Vagina (tissue), 2 donors: ENCODE measurements around the gene ADAMTSL1. TPM values are rescaled to one million over a fixed set of nuclear protein-coding genes. Genes with fewer than 3 reads are reported as not detected.

Source experiments
- DNase-seq, 2 donors: peaks; one replicate each; pipeline ENCODE4 v3.0.0-alpha.2; 2017; ENCODE audit errors: extremely low spot score in 2 of 2
- H3K27ac ChIP-seq: fragments of 200-600 bp; sonication (generic); one replicate; pipeline ENCODE4 v1.5.1; 2019
- H3K27me3 ChIP-seq: fragments of 200-600 bp; sonication (generic); one replicate; pipeline ENCODE4 v1.5.1; 2019
- H3K36me3 ChIP-seq, 2 donors: fragments of 200-600 bp; sonication (generic); one replicate each; pipeline ENCODE4 v1.5.1; 2017 to 2019
- H3K4me1 ChIP-seq: fragments of 200-600 bp; sonication (generic); one replicate; pipeline ENCODE4 v1.5.1; 2019
- H3K4me3 ChIP-seq, 2 donors: fragments of 200-600 bp; sonication (generic); 1 replicate in 1 of 2; 2 replicates in 1 of 2; pipeline ENCODE4 v1.5.1; 2016 to 2019
- H3K9me3 ChIP-seq: fragments of 200-600 bp; sonication (generic); one replicate; pipeline ENCODE4 v1.5.1; 2019
- CTCF ChIP-seq, 3 experiments: fragments of 450-650 bp in 2 of 3; fragments of 200-600 bp in 1 of 3; sonication (generic) in 1 of 3; IDR thresholded peaks; one replicate each; pipeline ENCODE4 v1.5.1; 2017 to 2019; ENCODE audit warnings: antibody characterized with exemption in 3 of 3, mild to moderate bottlenecking in 2 of 3, moderate library complexity in 2 of 3
- POLR2A ChIP-seq, 2 donors: fragments of 450-650 bp; IDR thresholded peaks; one replicate each; pipeline ENCODE4 v1.6.1; 2017; ENCODE audit warnings: antibody characterized with exemption in 2 of 2, mild to moderate bottlenecking in 2 of 2, moderate library complexity in 2 of 2
- POLR2AphosphoS5 ChIP-seq, 2 donors: sonication (generic); formaldehyde crosslinking; IDR thresholded peaks; one replicate each; pipeline ENCODE4 v1.9.0; 2017; ENCODE audit warnings: antibody characterized with exemption in 2 of 2, mild to moderate bottlenecking in 2 of 2, low read depth in 1 of 2; ENCODE audit not compliant: insufficient read depth in 1 of 2
- intact Hi-C: fragments of 100-400 bp; cut with DNase I; formaldehyde crosslinking; loops from one replicate; pipeline ENCODE4 v1.15.1; 2023
- total RNA-seq: library from RNA; depleted of rRNA; stranded (reverse); fragments of >200 nt; gene quantifications from one replicate; pipeline ENCODE4 v1.2.3, GENCODE V29; 2016

ADAMTSL1 gene
- total RNA-seq, 1 donor from 2014 or later = 8.1 TPM

GRCh38 chr9:18441261-18441660 lies 32.7 kb upstream of the ADAMTSL1 start:
- TF ChIP-seq POLR2AphosphoS5 (IDR thresholded peaks at IDR 0.05; ENCODE audit: insufficient read depth in 1 of 2, low read depth in 1 of 2) = no peak
- TF ChIP-seq CTCF (IDR thresholded peaks at IDR 0.05) = peak in 1 of 3 experiments; percentile 5
- Histone ChIP-seq H3K36me3 (no peaks in the 10 kb centered on the region), H3K27ac (no peak overlapping the region), H3K9me3 (no peaks in the 10 kb centered on the region), H3K27me3 (no peaks in the 10 kb centered on the region), H3K4me3 (no peak overlapping the region), H3K4me1 (peaks cover 24% of the 10 kb centered on the region)
- intact Hi-C loops = no loop called here
- DNase-seq = no peak

- TF ChIP-seq CTCF (IDR thresholded peaks at IDR 0.05) (peak; percentile 64 to 74 (median 70)), POLR2A (IDR thresholded peaks at IDR 0.05) (no peak)
- Histone ChIP-seq H3K36me3 (no peaks in the 10 kb centered on the region), H3K27me3 (no peaks in the 10 kb centered on the region), H3K9me3 (no peaks in the 10 kb centered on the region), H3K27ac (peak overlapping the region; percentile 2), H3K4me3 (no peak overlapping the region), H3K4me1 (peaks cover 29% of the 10 kb centered on the region)
- intact Hi-C loops = no loop called here
- DNase-seq = no peak
Observed at GRCh38 chr9:18442629-18443491, 31.1 kb upstream of the ADAMTSL1 start.

- no peaks in the 10 kb centered on the region for H3K9me3 ChIP-seq
- no peak for TF ChIP-seq POLR2A (IDR thresholded peaks at IDR 0.05)
- peak in 1 of 2 donors; percentile 68 for TF ChIP-seq POLR2AphosphoS5 (IDR thresholded peaks at IDR 0.05; ENCODE audit: insufficient read depth in 1 of 2, low read depth in 1 of 2)
- peak overlapping the region; percentile 55 for H3K27ac ChIP-seq
- no peak for DNase-seq
- H3K4me1 ChIP-seq = peaks cover 28% of the 10 kb centered on the region
- no peaks in the 10 kb centered on the region for H3K36me3 ChIP-seq
- H3K4me3 ChIP-seq = no peak overlapping the region
- intact Hi-C loops = no loop called here
- no peaks in the 10 kb centered on the region for H3K27me3 ChIP-seq
Observed at GRCh38 chr9:18447131-18447530, 26.8 kb upstream of the ADAMTSL1 start.

GRCh38 chr9:18447541-18447940 lies 26.4 kb upstream of the ADAMTSL1 start:
- Histone ChIP-seq H3K9me3 (no peaks in the 10 kb centered on the region), H3K4me3 (no peak overlapping the region), H3K4me1 (peaks cover 24% of the 10 kb centered on the region), H3K36me3 (no peaks in the 10 kb centered on the region), H3K27me3 (no peaks in the 10 kb centered on the region), H3K27ac (peak overlapping the region; percentile 55)
- no peak for TF ChIP-seq POLR2A (IDR thresholded peaks at IDR 0.05)
- no peak for TF ChIP-seq CTCF (IDR thresholded peaks at IDR 0.05)
- no peak for TF ChIP-seq POLR2AphosphoS5 (IDR thresholded peaks at IDR 0.05; ENCODE audit: insufficient read depth in 1 of 2, low read depth in 1 of 2)
- intact Hi-C loops = no loop called here
- no peak for DNase-seq

- H3K4me3 ChIP-seq = no peak overlapping the region
- H3K4me1 ChIP-seq = peaks cover 30% of the 10 kb centered on the region
- peak overlapping the region; percentile 55 for H3K27ac ChIP-seq
- intact Hi-C loops = no loop called here
- no peaks in the 10 kb centered on the region for H3K9me3 ChIP-seq
- H3K27me3 ChIP-seq = no peaks in the 10 kb centered on the region
- DNase-seq = no peak
- TF ChIP-seq POLR2A (IDR thresholded peaks at IDR 0.05) (no peak), POLR2AphosphoS5 (IDR thresholded peaks at IDR 0.05; ENCODE audit: insufficient read depth in 1 of 2, low read depth in 1 of 2) (no peak), CTCF (IDR thresholded peaks at IDR 0.05) (no peak)
- H3K36me3 ChIP-seq = no peaks in the 10 kb centered on the region
Observed at GRCh38 chr9:18448101-18448500, 25.9 kb upstream of the ADAMTSL1 start.
